ENCODE measurements around the gene RNF115.
"Not testable (repeated sequence)": the region's sequence is repeated elsewhere in the genome, so short reads cannot be mapped to it uniquely, and the experiment has no call there.

RNF115 gene

GRCh38 chr1:145796753-145797152 is 27.1 kb downstream of the RNF115 start:
- CTCF ChIA-PET, result interaction anchor here (0.6 kb wide), 1 partner anchor 31 kb away, joined by 3 read pairs; no protein-coding TSS in a partner anchor
- WGBS (ENCODE audit: insufficient coverage), result 45% methylated on average over 1 of the region's 1 CpG

GRCh38 chr1:145795257-145795881 is 28.5 kb downstream of the RNF115 start:
- Histone ChIP-seq H3K27ac (ENCODE audit: insufficient read depth in 1 of 2, low read depth in 1 of 2, low read length in 2 of 2, poor library complexity in 1 of 2, severe bottlenecking in 2 of 2) (no peak overlapping the region), H3K27me3 (replicated peaks in 2 of 5; ENCODE audit: control insufficient read depth in 4 of 5, insufficient read depth in 5 of 5, low read length in 4 of 5) (no peaks in the 10 kb centered on the region), H3K9me3 (ENCODE audit: control extremely low read depth in 1 of 5, control insufficient read depth in 4 of 5, insufficient read depth in 2 of 5, low read depth in 1 of 5, low read length in 4 of 5) (peaks cover 4 to 27% (median 18%) of the 10 kb centered on the region in 5 experiments), H3K36me3 (ENCODE audit: control insufficient read depth in 4 of 4, insufficient read depth in 4 of 4, low read length in 3 of 4) (peaks cover 0 to 11% (median 5%) of the 10 kb centered on the region in 4 experiments), H3K4me3 (ENCODE audit: control insufficient read depth in 1 of 7, extremely low read depth in 1 of 7, insufficient read depth in 4 of 7, low read depth in 2 of 7, low read length in 6 of 7) (no peak overlapping the region), H3K4me1 (ENCODE audit: control extremely low read depth in 1 of 4, control insufficient read depth in 4 of 4, insufficient read depth in 4 of 4, low read length in 3 of 4) (peaks cover 0 to 1% (median 0%) of the 10 kb centered on the region in 4 experiments)
- ChIA-PET POLR2A (no interaction called here), CTCF (interaction anchor here (0.9 to 1.6 kb wide), 3 partner anchors 14 to 50 kb away, joined by 3 to 4 read pairs (median 4); partner anchors contain the start of gene NUDT17)
- no peak for DNase-seq
- WGBS (ENCODE audit: insufficient coverage), result 90% methylated on average over 8 of the region's 10 CpGs

More at GRCh38 chr1:145796753-145797152, 27.1 kb downstream of the RNF115 start:
- Histone ChIP-seq H3K27me3 (replicated peaks in 2 of 5; ENCODE audit: control insufficient read depth in 4 of 5, insufficient read depth in 5 of 5, low read length in 4 of 5) (no peaks in the 10 kb centered on the region), H3K4me1 (ENCODE audit: control extremely low read depth in 1 of 4, control insufficient read depth in 4 of 4, insufficient read depth in 4 of 4, low read length in 3 of 4) (peaks cover 0 to 3% (median 0%) of the 10 kb centered on the region in 4 experiments), H3K9me3 (ENCODE audit: control extremely low read depth in 1 of 5, control insufficient read depth in 4 of 5, insufficient read depth in 2 of 5, low read depth in 1 of 5, low read length in 4 of 5) (peaks cover 4 to 27% (median 18%) of the 10 kb centered on the region in 5 experiments), H3K27ac (ENCODE audit: insufficient read depth in 1 of 2, low read depth in 1 of 2, low read length in 2 of 2, poor library complexity in 1 of 2, severe bottlenecking in 2 of 2) (no peak overlapping the region), H3K4me3 (ENCODE audit: control insufficient read depth in 1 of 7, extremely low read depth in 1 of 7, insufficient read depth in 4 of 7, low read depth in 2 of 7, low read length in 6 of 7) (no peak overlapping the region), H3K36me3 (ENCODE audit: control insufficient read depth in 4 of 4, insufficient read depth in 4 of 4, low read length in 3 of 4) (peaks cover 0 to 11% (median 5%) of the 10 kb centered on the region in 4 experiments)
- no peak for DNase-seq
- POLR2A ChIA-PET, result no interaction called here

- WGBS (ENCODE audit: insufficient coverage), result no CpG with 5 or more reads among the region's 1 CpG
- Histone ChIP-seq H3K36me3 (ENCODE audit: control insufficient read depth in 4 of 4, insufficient read depth in 4 of 4, low read length in 3 of 4) (peaks cover 2 to 12% (median 8%) of the 10 kb centered on the region in 4 experiments), H3K4me3 (ENCODE audit: control insufficient read depth in 1 of 7, extremely low read depth in 1 of 7, insufficient read depth in 4 of 7, low read depth in 2 of 7, low read length in 6 of 7) (no peak overlapping the region), H3K9me3 (ENCODE audit: control extremely low read depth in 1 of 5, control insufficient read depth in 4 of 5, insufficient read depth in 2 of 5, low read depth in 1 of 5, low read length in 4 of 5) (peaks cover 4 to 17% (median 12%) of the 10 kb centered on the region in 5 experiments), H3K27me3 (replicated peaks in 2 of 5; ENCODE audit: control insufficient read depth in 4 of 5, insufficient read depth in 5 of 5, low read length in 4 of 5) (no peaks in the 10 kb centered on the region), H3K4me1 (ENCODE audit: control extremely low read depth in 1 of 4, control insufficient read depth in 4 of 4, insufficient read depth in 4 of 4, low read length in 3 of 4) (no peaks in the 10 kb centered on the region), H3K27ac (ENCODE audit: insufficient read depth in 1 of 2, low read depth in 1 of 2, low read length in 2 of 2, poor library complexity in 1 of 2, severe bottlenecking in 2 of 2) (no peak overlapping the region)
- CTCF ChIA-PET, result no interaction called here
- POLR2A ChIA-PET, result no interaction called here
- DNase-seq, result no peak
Observed at GRCh38 chr1:145792484-145792883, 31.4 kb downstream of the RNF115 start.

GRCh38 chr1:145791860-145792259 is 32.0 kb downstream of the RNF115 start:
- POLR2A ChIA-PET; CTCF ChIA-PET; H3K27me3 ChIP-seq (replicated peaks in 2 of 5; ENCODE audit: control insufficient read depth in 4 of 5, insufficient read depth in 5 of 5, low read length in 4 of 5); H3K4me3 ChIP-seq (ENCODE audit: control insufficient read depth in 1 of 7, extremely low read depth in 1 of 7, insufficient read depth in 4 of 7, low read depth in 2 of 7, low read length in 6 of 7); H3K27ac ChIP-seq (ENCODE audit: insufficient read depth in 1 of 2, low read depth in 1 of 2, low read length in 2 of 2, poor library complexity in 1 of 2, severe bottlenecking in 2 of 2); DNase-seq; H3K4me1 ChIP-seq (ENCODE audit: control extremely low read depth in 1 of 4, control insufficient read depth in 4 of 4, insufficient read depth in 4 of 4, low read length in 3 of 4): not testable (repeated sequence)
- Histone ChIP-seq H3K9me3 (ENCODE audit: control extremely low read depth in 1 of 5, control insufficient read depth in 4 of 5, insufficient read depth in 2 of 5, low read depth in 1 of 5, low read length in 4 of 5) (peaks cover under 1 to 11% (median 7%) of the 10 kb centered on the region in 5 experiments), H3K36me3 (ENCODE audit: control insufficient read depth in 4 of 4, insufficient read depth in 4 of 4, low read length in 3 of 4) (peaks cover 2 to 12% (median 10%) of the 10 kb centered on the region in 4 experiments)
- 100% methylated on average over 1 of the region's 2 CpGs for WGBS (ENCODE audit: insufficient coverage)

- no peak for DNase-seq
- Histone ChIP-seq H3K27me3 (replicated peaks in 2 of 5; ENCODE audit: control insufficient read depth in 4 of 5, insufficient read depth in 5 of 5, low read length in 4 of 5) (no peaks in the 10 kb centered on the region), H3K36me3 (ENCODE audit: control insufficient read depth in 4 of 4, insufficient read depth in 4 of 4, low read length in 3 of 4) (peaks cover 4 to 19% (median 12%) of the 10 kb centered on the region in 4 experiments), H3K4me1 (ENCODE audit: control extremely low read depth in 1 of 4, control insufficient read depth in 4 of 4, insufficient read depth in 4 of 4, low read length in 3 of 4) (no peaks in the 10 kb centered on the region), H3K9me3 (ENCODE audit: control extremely low read depth in 1 of 5, control insufficient read depth in 4 of 5, insufficient read depth in 2 of 5, low read depth in 1 of 5, low read length in 4 of 5) (no peaks in the 10 kb centered on the region), H3K27ac (ENCODE audit: insufficient read depth in 1 of 2, low read depth in 1 of 2, low read length in 2 of 2, poor library complexity in 1 of 2, severe bottlenecking in 2 of 2) (no peak overlapping the region), H3K4me3 (ENCODE audit: control insufficient read depth in 1 of 7, extremely low read depth in 1 of 7, insufficient read depth in 4 of 7, low read depth in 2 of 7, low read length in 6 of 7) (no peak overlapping the region)
- WGBS (ENCODE audit: insufficient coverage), result 100% methylated on average over 1 of the region's 3 CpGs
- ChIA-PET POLR2A (no interaction called here), CTCF (no interaction called here)
Observed at GRCh38 chr1:145788580-145788979, 35.3 kb downstream of the RNF115 start.

- Histone ChIP-seq H3K27me3 (replicated peaks in 2 of 5; ENCODE audit: control insufficient read depth in 4 of 5, insufficient read depth in 5 of 5, low read length in 4 of 5) (no peaks in the 10 kb centered on the region), H3K9me3 (ENCODE audit: control extremely low read depth in 1 of 5, control insufficient read depth in 4 of 5, insufficient read depth in 2 of 5, low read depth in 1 of 5, low read length in 4 of 5) (no peaks in the 10 kb centered on the region), H3K4me1 (ENCODE audit: control extremely low read depth in 1 of 4, control insufficient read depth in 4 of 4, insufficient read depth in 4 of 4, low read length in 3 of 4) (no peaks in the 10 kb centered on the region), H3K4me3 (ENCODE audit: control insufficient read depth in 1 of 7, extremely low read depth in 1 of 7, insufficient read depth in 4 of 7, low read depth in 2 of 7, low read length in 6 of 7) (no peak overlapping the region), H3K36me3 (ENCODE audit: control insufficient read depth in 4 of 4, insufficient read depth in 4 of 4, low read length in 3 of 4) (peaks cover 4 to 16% (median 13%) of the 10 kb centered on the region in 4 experiments), H3K27ac (ENCODE audit: insufficient read depth in 1 of 2, low read depth in 1 of 2, low read length in 2 of 2, poor library complexity in 1 of 2, severe bottlenecking in 2 of 2) (no peak overlapping the region)
- CTCF ChIA-PET, result interaction anchor here (1.4 kb wide), 1 partner anchor 17 kb away, joined by 6 read pairs; no protein-coding TSS in a partner anchor
- WGBS (ENCODE audit: insufficient coverage), result no CpG with 5 or more reads among the region's 1 CpG
- DNase-seq, result no peak
- POLR2A ChIA-PET, result no interaction called here
Observed at GRCh38 chr1:145786271-145786670, 37.6 kb downstream of the RNF115 start.

GRCh38 chr1:145785547-145785946 is 38.3 kb downstream of the RNF115 start:
- H3K4me1 ChIP-seq (ENCODE audit: control extremely low read depth in 1 of 4, control insufficient read depth in 4 of 4, insufficient read depth in 4 of 4, low read length in 3 of 4), result no peaks in the 10 kb centered on the region
- H3K36me3 ChIP-seq (ENCODE audit: control insufficient read depth in 4 of 4, insufficient read depth in 4 of 4, low read length in 3 of 4), result peaks cover 4 to 20% (median 14%) of the 10 kb centered on the region in 4 experiments
- ChIA-PET POLR2A (no interaction called here), CTCF (interaction anchor here (1.4 kb wide), 1 partner anchor 17 kb away, joined by 6 read pairs; no protein-coding TSS in a partner anchor)
- no peaks in the 10 kb centered on the region for H3K27me3 ChIP-seq (replicated peaks in 2 of 5; ENCODE audit: control insufficient read depth in 4 of 5, insufficient read depth in 5 of 5, low read length in 4 of 5)
- H3K4me3 ChIP-seq (ENCODE audit: control insufficient read depth in 1 of 7, extremely low read depth in 1 of 7, insufficient read depth in 4 of 7, low read depth in 2 of 7, low read length in 6 of 7), result no peak overlapping the region
- no peaks in the 10 kb centered on the region for H3K9me3 ChIP-seq (ENCODE audit: control extremely low read depth in 1 of 5, control insufficient read depth in 4 of 5, insufficient read depth in 2 of 5, low read depth in 1 of 5, low read length in 4 of 5)
- WGBS (ENCODE audit: insufficient coverage), result 88% methylated on average over 1 of the region's 1 CpG
- no peak overlapping the region for H3K27ac ChIP-seq (ENCODE audit: insufficient read depth in 1 of 2, low read depth in 1 of 2, low read length in 2 of 2, poor library complexity in 1 of 2, severe bottlenecking in 2 of 2)
- no peak for DNase-seq

Data from common myeloid progenitor, CD34-positive (primary cell).